Testis (tissue), 2 donors: ENCODE data around the gene HSF4.

Experiments used
- CTCF ChIP-seq, 3 experiments: fragments of 450-650 bp in 2 of 3; fragments of 200-600 bp in 1 of 3; sonication (generic) in 1 of 3; IDR thresholded peaks; one replicate each; pipeline ENCODE4 v1.5.1; 2016 to 2019; ENCODE audit warnings: antibody characterized with exemption in 3 of 3, mild to moderate bottlenecking in 2 of 3, moderate library complexity in 1 of 3
- POLR2A ChIP-seq: fragments of 450-650 bp; IDR thresholded peaks from one replicate; pipeline ENCODE4 v1.6.1; 2017; ENCODE audit warnings: antibody characterized with exemption, mild to moderate bottlenecking, moderate library complexity

- TF ChIP-seq CTCF (IDR thresholded peaks at IDR 0.05) (no peak), POLR2A (no peak)
These were observed 24.3 kb downstream of the HSF4 start for GRCh38 chr16:67188798-67189197.
